OCI-LY1 (cell line): ENCODE measurements around the gene SLC36A4.

Source experiments
- H2AFZ ChIP-seq: fragments of 200-600 bp; sonication (generic), shearing (Covaris generic); 2 replicates; pipeline ENCODE4 v1.6.0; 2014; ENCODE audit warnings: antibody characterized with exemption, mild to moderate bottlenecking, low read length
- H3F3A ChIP-seq: fragments of 200-600 bp; sonication (generic), shearing (Covaris generic); 2 replicates; pipeline ENCODE4 v1.6.0; 2014; ENCODE audit warnings: mild to moderate bottlenecking, antibody characterized with exemption, low read length, moderate library complexity; ENCODE audit not compliant: insufficient read depth
- H3K27ac ChIP-seq: fragments of 200-600 bp; sonication (generic); 2 replicates; pipeline ENCODE4 v1.5.1; 2014; ENCODE audit warnings: low read length, mixed run types, mild to moderate bottlenecking, low read depth; ENCODE audit not compliant: poor library complexity, severe bottlenecking
- H3K27me3 ChIP-seq: fragments of 200-600 bp; sonication (generic); 2 replicates; pipeline ENCODE4 v1.6.0; 2014; ENCODE audit warnings: antibody characterized with exemption, mild to moderate bottlenecking, low read length, moderate library complexity; ENCODE audit not compliant: insufficient read depth
- H3K36me3 ChIP-seq: fragments of 200-600 bp; sonication (generic); 2 replicates; pipeline ENCODE4 v1.6.1; 2014; ENCODE audit warnings: mild to moderate bottlenecking, antibody characterized with exemption, low read length, moderate library complexity, mixed read lengths; ENCODE audit not compliant: insufficient read depth
- H3K4me1 ChIP-seq: fragments of 200-600 bp; sonication (generic); 2 replicates; pipeline ENCODE4 v1.5.1; 2014; ENCODE audit warnings: mild to moderate bottlenecking, low read length, moderate library complexity; ENCODE audit not compliant: insufficient read depth, severe bottlenecking
- H3K4me2 ChIP-seq: fragments of 200-600 bp; sonication (generic), shearing (Covaris generic); 2 replicates; pipeline ENCODE4 v1.6.1; 2014; ENCODE audit warnings: low read length
- H3K4me3 ChIP-seq: fragments of 200-600 bp; sonication (generic); 2 replicates; pipeline ENCODE4 v1.5.1; 2014; ENCODE audit warnings: low read length, low read depth, mild to moderate bottlenecking, mixed read lengths; ENCODE audit not compliant: poor library complexity, severe bottlenecking
- H3K79me2 ChIP-seq: fragments of 200-600 bp; shearing (Covaris generic); 2 replicates; pipeline ENCODE4 v1.6.1; 2016; ENCODE audit warnings: mixed run types, low read length, mixed read lengths; ENCODE audit not compliant: insufficient read depth
- H3K9ac ChIP-seq: fragments of 200-600 bp; sonication (generic), shearing (Covaris generic); 2 replicates; pipeline ENCODE4 v1.6.1; 2014; ENCODE audit warnings: mild to moderate bottlenecking, low read length, mixed read lengths
- H3K9me2 ChIP-seq: fragments of 200-600 bp; sonication (generic), shearing (Covaris generic); 2 replicates; pipeline ENCODE4 v1.6.1; 2014; ENCODE audit warnings: low read depth, mild to moderate bottlenecking, low read length, mixed read lengths
- H3K9me3 ChIP-seq: fragments of 200-600 bp; shearing (Covaris generic); 2 replicates; pipeline ENCODE4 v1.6.1; 2014; ENCODE audit warnings: low read length, mixed read lengths
- H4K20me1 ChIP-seq: fragments of 200-600 bp; sonication (generic), shearing (Covaris generic); 2 replicates; pipeline ENCODE4 v1.6.0; 2016; ENCODE audit warnings: mild to moderate bottlenecking, low read length; ENCODE audit not compliant: insufficient read depth
- EZH2 ChIP-seq: fragments of 200-600 bp; sonication (generic), shearing (Covaris generic); IDR thresholded peaks from 2 replicates; pipeline ENCODE4 v1.8.0; 2017; ENCODE audit warnings: borderline replicate concordance, mixed run types, mild to moderate bottlenecking, antibody characterized with exemption, low read length, moderate library complexity, mixed read lengths
- TF ChIP-seq, protein P1 (sequence below): fragments of 200-600 bp; sonication (generic), shearing (Covaris generic); IDR thresholded peaks from 2 replicates; pipeline ENCODE4 v1.5.1; 2017; ENCODE audit warnings: mild to moderate bottlenecking, antibody characterized with exemption, low read length, moderate library complexity, mixed read lengths

Gene SLC36A4

DNA sequence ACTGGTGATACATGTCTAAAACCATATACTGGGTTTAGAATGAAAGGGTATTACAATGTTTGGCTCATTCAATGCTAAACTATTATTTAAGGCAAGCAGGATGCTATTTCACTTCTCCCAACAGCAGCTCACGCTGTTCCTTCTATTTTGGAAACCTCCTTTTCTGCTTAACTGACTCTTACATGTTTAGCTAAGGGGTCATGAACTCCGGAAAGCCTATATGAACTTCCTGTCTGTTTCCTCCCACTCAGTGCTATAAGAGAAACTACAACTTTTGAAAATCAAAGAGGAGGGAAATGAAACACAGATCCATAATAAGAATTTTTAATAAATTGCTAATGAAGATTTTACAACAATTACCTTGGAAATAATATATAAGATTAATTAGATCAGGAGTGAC lies 30.9 kb downstream of the SLC36A4 start:
- Histone ChIP-seq H3K4me3 (no peak overlapping the region), H3K79me2 (no peaks in the 10 kb centered on the region), H3K9ac (no peak overlapping the region), H3K9me3 (no peaks in the 10 kb centered on the region), H3K4me1 (no peaks in the 10 kb centered on the region), H3K9me2 (no peaks in the 10 kb centered on the region), H3K27me3 (no peaks in the 10 kb centered on the region), H3K36me3 (peaks cover 20% of the 10 kb centered on the region; the same call in 1 of the 2 replicates), H2AFZ (no peak overlapping the region), H3F3A (no peaks in the 10 kb centered on the region; the same call in 1 of the 2 replicates), H4K20me1 (no peaks in the 10 kb centered on the region), H3K27ac (no peak overlapping the region), H3K4me2 (no peak overlapping the region)
- TF ChIP-seq, protein P1, sequence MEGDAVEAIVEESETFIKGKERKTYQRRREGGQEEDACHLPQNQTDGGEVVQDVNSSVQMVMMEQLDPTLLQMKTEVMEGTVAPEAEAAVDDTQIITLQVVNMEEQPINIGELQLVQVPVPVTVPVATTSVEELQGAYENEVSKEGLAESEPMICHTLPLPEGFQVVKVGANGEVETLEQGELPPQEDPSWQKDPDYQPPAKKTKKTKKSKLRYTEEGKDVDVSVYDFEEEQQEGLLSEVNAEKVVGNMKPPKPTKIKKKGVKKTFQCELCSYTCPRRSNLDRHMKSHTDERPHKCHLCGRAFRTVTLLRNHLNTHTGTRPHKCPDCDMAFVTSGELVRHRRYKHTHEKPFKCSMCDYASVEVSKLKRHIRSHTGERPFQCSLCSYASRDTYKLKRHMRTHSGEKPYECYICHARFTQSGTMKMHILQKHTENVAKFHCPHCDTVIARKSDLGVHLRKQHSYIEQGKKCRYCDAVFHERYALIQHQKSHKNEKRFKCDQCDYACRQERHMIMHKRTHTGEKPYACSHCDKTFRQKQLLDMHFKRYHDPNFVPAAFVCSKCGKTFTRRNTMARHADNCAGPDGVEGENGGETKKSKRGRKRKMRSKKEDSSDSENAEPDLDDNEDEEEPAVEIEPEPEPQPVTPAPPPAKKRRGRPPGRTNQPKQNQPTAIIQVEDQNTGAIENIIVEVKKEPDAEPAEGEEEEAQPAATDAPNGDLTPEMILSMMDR: no peak
- no peak for TF ChIP-seq EZH2

DNA sequence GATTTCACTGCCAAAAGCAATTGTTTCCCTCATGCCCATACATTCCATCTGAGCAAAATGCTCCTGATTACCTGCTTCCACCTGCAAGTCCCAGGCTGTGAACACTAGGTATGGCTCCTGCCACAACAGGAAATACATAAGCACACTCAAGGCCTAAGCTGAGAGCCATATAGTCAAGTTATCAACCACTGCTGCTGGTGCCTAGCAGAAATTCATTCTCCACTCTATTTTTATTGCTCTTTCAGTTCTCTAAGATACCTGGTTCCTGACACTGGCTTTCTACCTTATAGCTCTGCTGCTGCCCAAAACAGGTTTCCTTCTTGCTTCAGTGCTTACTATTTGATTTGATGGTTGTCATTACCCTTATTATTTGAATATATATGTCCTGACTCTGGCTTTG lies 31.6 kb downstream of the SLC36A4 start:
- TF ChIP-seq, protein P1: no peak
- no peak for TF ChIP-seq EZH2
- H3K79me2 ChIP-seq: no peaks in the 10 kb centered on the region
- H3K27me3 ChIP-seq: no peaks in the 10 kb centered on the region
- no peaks in the 10 kb centered on the region for H4K20me1 ChIP-seq
- H2AFZ ChIP-seq: no peak overlapping the region
- H3K4me1 ChIP-seq: no peaks in the 10 kb centered on the region
- H3K36me3 ChIP-seq: peaks cover 24% of the 10 kb centered on the region; the same call in 1 of the 2 replicates
- no peak overlapping the region for H3K27ac ChIP-seq
- H3K4me2 ChIP-seq: no peak overlapping the region
- 0 out of 2 replicates have a peak, but pooled peaks cover 3% of the 10 kb centered on the region for H3F3A ChIP-seq
- H3K4me3 ChIP-seq: no peak overlapping the region
- H3K9me3 ChIP-seq: no peaks in the 10 kb centered on the region
- no peak overlapping the region for H3K9ac ChIP-seq
- H3K9me2 ChIP-seq: no peaks in the 10 kb centered on the region

DNA sequence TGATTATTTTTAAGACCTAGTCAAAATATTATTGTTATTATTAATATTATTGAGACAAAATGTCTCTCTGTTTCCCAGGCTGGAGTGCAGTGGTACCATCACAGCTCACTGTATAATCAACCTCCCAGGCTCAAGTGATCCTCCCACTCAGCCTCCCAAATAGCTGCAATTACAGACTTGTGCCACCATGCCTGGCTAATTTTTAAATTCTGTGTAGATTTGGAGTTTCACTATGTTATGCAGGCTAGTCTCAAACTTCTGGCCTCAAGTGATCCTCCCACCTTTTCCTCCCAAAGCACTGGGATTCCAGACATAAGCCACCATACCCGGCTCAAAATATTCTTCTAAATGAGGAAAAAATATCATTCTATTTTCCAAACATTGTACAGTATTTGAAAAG lies 37.0 kb downstream of the SLC36A4 start:
- Histone ChIP-seq H3K4me3 (no peak overlapping the region), H3K27me3 (no peaks in the 10 kb centered on the region), H3K4me2 (no peak overlapping the region), H3F3A (0 out of 2 replicates have a peak, but pooled peaks cover 3% of the 10 kb centered on the region), H3K36me3 (peaks cover 37% of the 10 kb centered on the region), H3K4me1 (no peaks in the 10 kb centered on the region), H3K79me2 (no peaks in the 10 kb centered on the region), H3K9me2 (no peaks in the 10 kb centered on the region), H4K20me1 (no peaks in the 10 kb centered on the region), H2AFZ (no peak overlapping the region), H3K9me3 (no peaks in the 10 kb centered on the region), H3K9ac (no peak overlapping the region), H3K27ac (no peak overlapping the region)
- TF ChIP-seq, protein P1: no peak
- TF ChIP-seq EZH2: no peak
